ENCODE measurements around the gene SIGMAR1.

Gene SIGMAR1

DNA sequence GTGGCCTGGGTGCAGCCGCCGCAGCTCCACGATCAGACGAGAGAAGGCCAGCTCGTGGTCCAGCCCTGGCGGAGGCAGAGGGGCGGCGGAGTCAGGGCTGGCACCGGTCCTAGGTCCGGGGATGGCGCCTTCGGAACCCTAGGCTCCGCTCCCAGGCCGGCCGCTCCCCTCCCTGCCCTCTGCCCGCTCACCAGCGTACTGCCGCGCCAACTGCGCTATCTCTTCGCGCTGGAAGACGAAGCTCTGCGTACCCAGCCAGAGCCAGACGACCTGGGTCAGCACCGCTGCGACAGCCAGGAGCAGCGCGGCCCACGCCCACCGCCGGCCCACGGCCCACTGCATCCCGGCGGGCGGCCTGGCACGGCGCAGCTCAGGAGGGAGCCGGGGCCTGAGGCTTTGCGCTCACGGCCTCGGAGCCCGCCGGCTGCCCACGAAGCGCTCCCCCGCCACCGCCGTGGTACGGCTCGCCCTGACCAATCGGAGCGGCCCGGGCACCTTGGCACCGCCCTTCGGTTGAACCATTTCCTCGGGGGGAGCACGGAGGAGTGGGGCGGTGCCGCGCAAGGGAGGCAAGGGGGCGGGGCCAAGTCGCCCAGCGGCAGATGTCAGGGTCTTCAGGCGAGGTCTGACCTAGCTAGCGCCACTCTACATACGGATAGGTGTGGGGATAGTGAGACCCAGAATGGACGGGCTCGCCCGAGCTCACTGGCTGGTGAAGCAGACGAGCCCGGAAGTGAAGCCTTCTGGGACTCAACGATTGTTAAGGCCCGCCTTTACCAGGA, at the start of gene SIGMAR1:
Gene SIGMAR1 (minus strand): TSS at position 432 of the 782 bp plus-strand sequence. CDS start 90 bp downstream, at position 342.
- peak; percentile 94 for DNase-seq

GRCh38 chr9:34686732-34687131, 49.1 kb upstream of the SIGMAR1 start:
- no peak for DNase-seq

DNA sequence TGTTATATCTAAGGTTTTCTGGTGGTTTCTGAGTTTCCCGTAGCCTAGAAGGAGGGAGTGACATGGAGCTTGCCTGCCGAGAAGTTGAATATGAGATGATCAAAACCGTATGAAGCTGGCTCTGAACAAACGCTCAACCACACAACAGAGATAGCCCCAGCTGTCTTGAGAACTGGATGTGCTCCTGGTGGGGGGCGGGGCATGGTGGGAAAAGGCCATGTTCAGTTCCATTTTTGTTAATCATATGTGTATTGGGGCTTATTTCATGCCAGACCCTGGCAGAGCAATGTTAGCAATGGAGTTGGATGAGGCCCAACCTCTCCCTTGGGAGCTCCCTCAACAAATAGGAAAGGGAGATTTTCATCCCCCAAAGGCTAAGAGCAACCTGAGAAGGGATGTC, 48.6 kb upstream of the SIGMAR1 start:
- no peak for DNase-seq

- no peak for DNase-seq
These were observed 48.0 kb upstream of the SIGMAR1 start for GRCh38 chr9:34685591-34685990.

DNA sequence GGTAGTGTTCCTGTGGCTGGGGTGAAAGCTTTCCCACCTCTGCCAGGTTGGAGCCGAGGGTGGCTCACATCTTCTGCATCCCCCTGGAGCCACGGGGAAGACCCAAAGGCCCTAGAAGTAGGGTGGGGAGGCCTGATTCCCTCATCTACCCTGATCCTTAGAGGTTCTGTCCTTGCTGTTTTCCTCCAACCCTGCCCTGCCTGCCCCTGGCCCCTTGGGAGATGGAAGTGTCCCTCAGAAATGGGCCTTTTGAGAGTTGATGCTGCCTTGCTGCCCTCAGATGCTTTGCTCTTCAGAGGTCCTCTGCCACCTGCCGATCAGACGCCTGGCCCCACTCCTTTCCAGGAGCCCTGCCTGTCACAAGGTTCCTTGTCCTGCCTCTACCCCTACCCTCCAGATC, 47.2 kb upstream of the SIGMAR1 start:
- DNase-seq = no peak

DNA sequence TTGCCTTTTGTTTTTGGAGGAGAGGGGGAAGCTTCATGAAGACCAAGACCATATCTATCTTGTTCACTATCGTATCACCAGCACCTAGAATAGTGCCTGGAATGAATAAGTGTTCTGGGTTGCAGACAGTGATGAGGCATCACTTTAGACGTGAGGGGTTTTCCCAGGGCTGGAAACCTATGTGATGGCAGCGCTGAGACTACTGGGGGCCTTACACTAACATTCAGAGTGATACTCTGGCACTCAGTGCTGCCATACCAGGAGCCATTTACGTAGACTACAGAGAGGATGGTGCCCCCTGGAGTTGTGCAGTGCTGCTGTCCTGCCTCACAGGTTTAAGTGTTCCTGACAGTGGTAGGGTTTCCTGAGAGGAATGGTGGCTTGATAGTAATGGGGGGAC, 46.6 kb upstream of the SIGMAR1 start:
- DNase-seq = peak; percentile 32

- DNase-seq = no peak
These were observed 38.3 kb upstream of the SIGMAR1 start for GRCh38 chr9:34675869-34676268.

GRCh38 chr9:34675048-34675714, 37.6 kb upstream of the SIGMAR1 start:
- peak; percentile 67 for DNase-seq

GRCh38 chr9:34674440-34674839, 36.9 kb upstream of the SIGMAR1 start:
- no peak for DNase-seq

GRCh38 chr9:34671307-34671706, 33.7 kb upstream of the SIGMAR1 start:
- no peak for DNase-seq

- no peak for DNase-seq
These were observed 32.4 kb upstream of the SIGMAR1 start for GRCh38 chr9:34669809-34670562.

DNA sequence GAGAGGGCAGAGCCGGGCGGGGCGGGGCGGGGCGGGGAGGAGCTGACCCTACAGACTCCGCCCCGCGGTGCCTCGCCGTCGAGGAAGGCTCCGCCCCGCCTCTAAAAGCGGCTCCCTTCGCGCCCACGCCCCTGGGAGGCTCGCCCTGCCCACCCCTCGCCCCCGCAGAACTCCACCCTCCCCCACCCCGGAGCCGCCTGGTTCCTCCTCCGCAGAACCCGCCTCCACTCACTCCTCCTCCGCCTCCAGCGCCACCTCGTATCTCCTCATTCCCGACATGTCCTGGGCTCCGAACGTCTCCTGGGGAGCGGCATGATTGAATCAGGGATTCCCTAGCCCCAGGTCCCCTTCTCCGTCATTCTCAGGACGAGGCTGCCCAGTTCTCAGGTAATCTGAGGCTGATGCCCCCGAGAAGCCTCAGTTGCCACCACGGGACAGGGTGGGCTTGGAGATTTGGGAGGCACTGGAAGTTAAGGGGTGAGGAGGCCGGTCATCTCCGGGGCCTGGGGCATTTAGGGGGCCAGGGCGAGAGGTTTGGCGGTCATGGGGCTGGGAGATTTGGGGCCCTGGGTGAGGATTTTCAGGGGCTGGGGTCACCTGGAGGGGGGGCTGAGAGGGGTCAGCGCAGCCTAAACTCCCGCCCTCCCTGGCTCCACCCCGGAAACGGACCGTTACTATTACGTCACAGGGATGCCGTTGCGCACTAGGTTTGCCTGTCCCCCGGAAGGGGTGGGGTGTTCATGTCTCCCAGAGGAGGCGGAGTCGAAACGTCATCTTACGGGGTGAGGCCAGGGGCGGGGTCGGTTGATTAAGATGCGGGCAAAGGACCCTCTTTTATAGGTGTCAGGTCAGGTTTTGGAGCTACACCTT, 28.0 kb upstream of the SIGMAR1 start:
- DNase-seq = peak; percentile 80

GRCh38 chr9:34665067-34665380, 27.4 kb upstream of the SIGMAR1 start:
- DNase-seq = no peak

DNA sequence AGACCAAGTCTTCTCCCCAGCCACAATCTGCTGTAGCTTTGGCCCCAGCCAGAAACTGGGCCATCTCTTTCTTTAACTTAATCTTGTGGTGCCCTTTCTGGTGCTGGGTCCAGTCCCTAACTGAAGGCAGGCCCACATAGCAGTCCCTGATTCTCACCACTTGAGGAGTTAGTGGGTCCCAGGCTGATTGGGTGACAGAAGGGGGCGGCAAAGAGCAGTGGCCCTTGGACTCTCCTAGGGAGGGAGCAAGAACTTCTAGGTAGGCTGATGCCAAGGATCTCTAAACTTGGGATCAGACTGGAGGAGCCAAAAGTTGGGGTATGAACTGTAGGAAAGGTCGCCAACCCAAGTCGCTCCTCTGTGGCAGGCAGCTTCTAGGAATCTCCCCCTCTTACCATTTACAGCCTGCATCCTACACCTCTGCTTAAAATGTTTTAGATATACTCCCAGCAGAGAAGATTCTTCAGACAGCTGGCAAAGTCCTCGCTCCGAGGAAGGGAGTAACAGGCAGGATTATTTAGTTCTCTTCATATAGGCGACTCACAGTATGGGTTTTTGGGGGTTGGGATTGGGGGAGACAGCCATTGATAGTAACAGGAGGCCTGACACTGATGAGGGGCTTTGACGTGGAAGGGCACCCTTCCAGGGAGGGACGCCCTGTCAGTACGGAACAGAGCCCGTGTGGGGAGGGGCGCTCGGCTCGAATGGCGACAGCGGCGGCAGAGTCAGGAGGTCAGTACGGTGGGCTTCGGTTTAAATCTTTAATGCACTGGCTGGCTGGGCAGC, 26.9 kb upstream of the SIGMAR1 start:
- DNase-seq = peak; percentile 79

GRCh38 chr9:34663303-34663605, 25.7 kb upstream of the SIGMAR1 start:
- DNase-seq = no peak

DNA sequence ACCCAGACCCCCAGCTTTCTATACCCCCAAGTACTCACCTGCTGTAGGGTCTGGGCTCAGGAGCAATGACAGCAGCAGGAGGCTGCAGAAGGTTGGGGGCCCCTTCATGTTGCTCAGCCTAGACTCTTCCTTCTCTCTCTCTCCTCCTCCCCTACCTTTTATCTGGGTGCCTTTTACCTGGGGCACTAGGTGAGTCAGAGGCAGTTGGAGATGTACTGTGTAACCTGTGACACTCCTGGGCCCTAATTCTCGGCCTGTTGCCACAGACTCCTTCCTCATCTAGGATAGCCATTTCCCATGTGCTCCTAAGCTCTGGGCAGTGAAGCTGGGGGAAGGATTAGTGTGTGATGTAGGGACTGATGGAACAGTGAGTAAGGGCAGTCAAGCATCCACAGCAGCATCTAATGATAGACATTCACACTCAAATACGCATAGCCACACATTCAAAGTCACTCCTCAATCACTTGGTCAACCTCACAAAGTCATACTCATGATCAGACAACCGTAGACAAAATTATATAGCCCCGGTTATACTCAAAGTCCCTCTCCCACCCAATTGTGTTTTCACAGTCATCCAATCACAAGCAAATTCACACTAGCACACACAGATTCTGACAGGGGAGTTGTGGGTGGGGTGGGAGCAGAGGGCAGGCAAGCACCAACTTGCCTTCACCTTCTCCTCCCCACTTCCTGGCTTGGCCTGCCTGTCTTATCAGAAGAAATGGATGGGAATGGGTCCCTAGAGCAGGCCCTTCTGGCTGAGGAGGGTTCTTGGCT, 25.1 kb upstream of the SIGMAR1 start, which contains the start of gene CCL27:
Gene CCL27 (minus strand): TSS at position 132 of the 777 bp plus-strand sequence. CDS start 24 bp downstream, at position 108.
- no peak for DNase-seq

DNA sequence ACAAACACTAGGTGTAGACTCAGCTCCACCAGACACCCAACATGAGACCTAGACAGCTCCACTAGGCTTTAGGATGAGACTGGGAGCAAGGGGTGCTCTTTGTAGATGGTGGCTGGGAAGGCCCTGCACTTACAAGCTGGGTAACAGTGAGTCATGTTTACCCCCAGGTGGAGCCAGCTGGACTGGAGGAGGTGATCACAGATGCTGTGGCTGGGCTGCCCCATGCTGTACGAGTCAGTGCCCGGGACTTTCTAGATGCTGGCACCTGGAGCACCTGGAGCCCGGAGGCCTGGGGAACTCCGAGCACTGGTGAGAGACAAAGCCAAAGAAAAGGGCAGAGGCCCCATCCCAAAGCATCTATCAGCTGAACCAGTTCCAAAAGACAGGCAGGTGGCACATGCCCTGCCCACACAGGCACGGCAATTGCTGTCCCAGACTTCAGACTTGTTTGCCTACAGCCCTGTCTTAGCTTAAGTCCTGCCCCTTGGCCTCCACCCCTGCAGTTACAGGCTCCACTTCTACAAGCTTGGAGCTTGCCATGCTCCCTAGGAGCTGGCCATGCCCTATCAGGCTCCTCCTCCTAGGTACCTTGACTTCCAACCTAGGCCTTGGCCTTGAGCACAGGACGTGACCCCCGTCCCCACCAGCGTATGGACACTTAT, 22.1 kb upstream of the SIGMAR1 start:
- no peak for DNase-seq

- DNase-seq = no peak
These were observed 20.9 kb upstream of the SIGMAR1 start for GRCh38 chr9:34658461-34658860.

DNA sequence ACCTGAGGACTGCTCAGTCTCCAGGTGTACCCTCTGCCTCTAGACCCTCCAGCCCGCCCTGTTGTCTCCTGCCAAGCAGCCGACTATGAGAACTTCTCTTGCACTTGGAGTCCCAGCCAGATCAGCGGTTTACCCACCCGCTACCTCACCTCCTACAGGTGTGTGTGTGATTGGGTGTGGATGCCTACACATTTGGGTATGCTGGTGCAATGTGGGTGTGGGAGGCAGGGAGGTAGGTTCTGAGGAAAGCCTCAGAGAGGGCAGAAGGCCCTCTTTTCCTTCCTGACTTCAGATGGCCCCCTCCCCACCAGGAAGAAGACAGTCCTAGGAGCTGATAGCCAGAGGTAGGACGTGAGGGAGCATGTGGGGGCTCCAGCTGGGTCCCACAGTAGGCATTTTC, 19.4 kb upstream of the SIGMAR1 start:
- DNase-seq = no peak

DNA sequence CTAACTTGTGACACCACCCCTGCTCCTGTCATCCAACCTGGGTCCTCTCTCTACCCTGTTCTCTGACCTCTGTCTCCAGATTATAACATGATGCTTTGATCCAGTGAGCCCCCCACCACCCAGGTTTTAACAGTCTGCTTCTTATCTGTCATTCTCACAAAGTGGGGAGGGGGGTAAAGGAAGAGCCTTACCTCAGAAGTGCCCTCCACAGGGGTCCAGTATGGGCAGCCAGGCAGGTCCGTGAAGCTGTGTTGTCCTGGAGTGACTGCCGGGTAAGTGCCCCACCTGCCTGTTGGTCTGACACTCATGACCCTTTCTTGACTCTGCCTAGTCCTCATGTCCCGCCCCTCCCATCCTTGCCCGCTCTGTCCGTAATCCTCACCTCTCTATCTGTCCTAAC, 17.8 kb upstream of the SIGMAR1 start:
- no peak for DNase-seq
